H9 (cell line): Measurements from ENCODE around the gene PHF12. TPM values are rescaled to one million over a fixed set of nuclear protein-coding genes. Genes with fewer than 3 reads are reported as not detected.

Experiments used
- DNase-seq: peaks from one replicate; pipeline ENCODE4 v3.0.0-alpha.2; 2017
- H2AFZ ChIP-seq: one replicate; pipeline ENCODE4 v1.6.1; 2013; ENCODE audit warnings: mild to moderate bottlenecking, low read length, control low read depth, moderate library complexity
- H2AK5ac ChIP-seq: 2 replicates; pipeline ENCODE4 v1.6.1; 2013; ENCODE audit warnings: low read length, control low read depth, mixed read lengths; ENCODE audit not compliant: insufficient read length
- H2BK120ac ChIP-seq: one replicate; pipeline ENCODE4 v1.6.1; 2013; ENCODE audit warnings: low read depth, mild to moderate bottlenecking, low read length, control low read depth, inconsistent platforms; ENCODE audit not compliant: poor library complexity, severe bottlenecking
- H2BK12ac ChIP-seq: 2 replicates; pipeline ENCODE4 v1.6.1; 2013; ENCODE audit warnings: low read length, control low read depth, mixed read lengths, low read depth; ENCODE audit not compliant: insufficient read length
- H2BK15ac ChIP-seq: 2 replicates; pipeline ENCODE4 v1.6.1; 2013; ENCODE audit warnings: low read depth, low read length, control low read depth
- H2BK20ac ChIP-seq: one replicate; pipeline ENCODE4 v1.6.1; 2013; ENCODE audit warnings: low read depth, mild to moderate bottlenecking, low read length, control low read depth, inconsistent platforms; ENCODE audit not compliant: poor library complexity, severe bottlenecking
- H2BK5ac ChIP-seq: 2 replicates; pipeline ENCODE4 v1.6.1; 2013; ENCODE audit warnings: low read length, control low read depth, mixed read lengths; ENCODE audit not compliant: insufficient read length
- H3K14ac ChIP-seq: 2 replicates; pipeline ENCODE4 v1.6.1; 2013; ENCODE audit warnings: low read length, control low read depth; ENCODE audit not compliant: insufficient read depth
- H3K18ac ChIP-seq: 2 replicates; pipeline ENCODE4 v1.6.1; 2013; ENCODE audit warnings: low read depth, mild to moderate bottlenecking, mixed read lengths, low read length, control low read depth; ENCODE audit not compliant: insufficient read length
- H3K23ac ChIP-seq: 2 replicates; pipeline ENCODE4 v1.6.1; 2013; ENCODE audit warnings: low read length, control low read depth, mixed read lengths, low read depth; ENCODE audit not compliant: insufficient read length
- H3K23me2 ChIP-seq: 2 replicates; pipeline ENCODE4 v1.6.1; 2013; ENCODE audit warnings: low read depth, mild to moderate bottlenecking, mixed read lengths, low read length, control low read depth; ENCODE audit not compliant: insufficient read length, poor library complexity, severe bottlenecking
- H3K27ac ChIP-seq: 2 replicates; pipeline ENCODE4 v1.5.1; 2013; ENCODE audit warnings: low read length, control low read depth, mixed read lengths, low read depth; ENCODE audit not compliant: insufficient read length
- H3K27me3 ChIP-seq: 2 replicates; pipeline ENCODE4 v1.6.1; 2013; ENCODE audit warnings: low read length, control low read depth, inconsistent platforms; ENCODE audit not compliant: insufficient read depth
- H3K4ac ChIP-seq: 2 replicates; pipeline ENCODE4 v1.6.1; 2013; ENCODE audit warnings: low read depth, mild to moderate bottlenecking, control low read depth, inconsistent platforms, low read length, moderate library complexity
- H3K4me1 ChIP-seq: 2 replicates; pipeline ENCODE4 v1.6.1; 2013; ENCODE audit warnings: low read length, control low read depth, inconsistent platforms; ENCODE audit not compliant: insufficient read depth
- H3K4me2 ChIP-seq: 2 replicates; pipeline ENCODE4 v1.6.1; 2013; ENCODE audit warnings: low read length, control low read depth, mixed read lengths; ENCODE audit not compliant: insufficient read length, insufficient read depth
- H3K56ac ChIP-seq: 2 replicates; pipeline ENCODE4 v1.6.1; 2013; ENCODE audit warnings: low read depth, mild to moderate bottlenecking, mixed read lengths, low read length, control low read depth; ENCODE audit not compliant: insufficient read length
- H3K79me1 ChIP-seq: 2 replicates; pipeline ENCODE4 v1.6.1; 2013; ENCODE audit warnings: low read depth, mild to moderate bottlenecking, moderate library complexity, low read length, control low read depth, inconsistent platforms; ENCODE audit not compliant: insufficient read depth, poor library complexity, severe bottlenecking
- H3K79me2 ChIP-seq: 2 replicates; pipeline ENCODE4 v1.6.1; 2013; ENCODE audit warnings: low read length, control low read depth, inconsistent platforms; ENCODE audit not compliant: insufficient read depth
- H3K9ac ChIP-seq: 2 replicates; pipeline ENCODE4 v1.6.1; 2013; ENCODE audit warnings: low read length, control low read depth, mixed read lengths; ENCODE audit not compliant: insufficient read length; ENCODE audit errors: extremely low read depth
- H3K9me3 ChIP-seq: one replicate; pipeline ENCODE4 v1.6.1; 2013; ENCODE audit warnings: low read depth, low read length, inconsistent platforms; ENCODE audit not compliant: control insufficient read depth
- H3T11ph ChIP-seq: one replicate; pipeline ENCODE4 v1.6.1; 2013; ENCODE audit warnings: mild to moderate bottlenecking, low read length, control low read depth, inconsistent platforms
- H4K20me1 ChIP-seq: one replicate; pipeline ENCODE4 v1.6.1; 2013; ENCODE audit not compliant: control insufficient read depth, insufficient read length, insufficient read depth
- H4K5ac ChIP-seq: 2 replicates; pipeline ENCODE4 v1.6.1; 2013; ENCODE audit warnings: low read depth, mild to moderate bottlenecking, mixed read lengths, low read length, control low read depth; ENCODE audit not compliant: insufficient read length
- H4K8ac ChIP-seq: replicated peaks from 2 replicates; pipeline ENCODE4 v1.6.1; 2013; ENCODE audit warnings: low read length, control low read depth, mixed read lengths, low read depth; ENCODE audit not compliant: insufficient read length
- H4K91ac ChIP-seq: 2 replicates; pipeline ENCODE4 v1.6.1; 2013; ENCODE audit warnings: low read depth, mild to moderate bottlenecking, moderate library complexity, mixed read lengths, low read length, control low read depth; ENCODE audit not compliant: insufficient read length
- H3K27ac Mint-ChIP-seq, 3 experiments: 2 replicates in 2 of 3; 3 replicates in 1 of 3; pipeline ENCODE4 v1.8.0; 2020 to 2021; ENCODE audit warnings: mixed read lengths in 3 of 3, mild to moderate bottlenecking in 1 of 3, moderate library complexity in 1 of 3
- H3K27me3 Mint-ChIP-seq: 2 replicates; pipeline ENCODE4 v1.8.0; 2021; ENCODE audit warnings: low read depth, mild to moderate bottlenecking, moderate library complexity, mixed read lengths
- H3K36me3 Mint-ChIP-seq, 3 experiments: 2 replicates in 2 of 3; 3 replicates in 1 of 3; pipeline ENCODE4 v1.8.0; 2020 to 2021; ENCODE audit warnings: low read depth in 3 of 3, mixed read lengths in 3 of 3; ENCODE audit not compliant: insufficient read depth in 1 of 3
- H3K4me1 Mint-ChIP-seq, 2 experiments: 2 replicates each; pipeline ENCODE4 v1.8.0; 2020; ENCODE audit warnings: mixed read lengths in 2 of 2
- H3K4me3 Mint-ChIP-seq, 2 experiments: 2 replicates in 1 of 2; 3 replicates in 1 of 2; pipeline ENCODE4 v1.8.0; 2020 to 2021; ENCODE audit warnings: mild to moderate bottlenecking in 2 of 2, mixed read lengths in 2 of 2, moderate library complexity in 1 of 2
- H3K9me3 Mint-ChIP-seq, 2 experiments: 2 replicates in 1 of 2; 3 replicates in 1 of 2; pipeline ENCODE4 v1.8.0; 2020; ENCODE audit warnings: mild to moderate bottlenecking in 2 of 2, mixed read lengths in 2 of 2, moderate library complexity in 1 of 2
- WGBS: extraction: QIAGEN DNeasy Blood & Tissue Kit; methylation state at CpG from one replicate; pipeline ENCODE4 v1.1.7; 2013; ENCODE audit warnings: missing lambda C conversion rate, low lambda C conversion rate, mixed read lengths; ENCODE audit not compliant: insufficient read length; ENCODE audit errors: extremely low coverage; 5-methylcytosine and 5-hydroxymethylcytosine counted together
- total RNA-seq: library from RNA; stranded (reverse); gene quantifications from 2 replicates; pipeline ENCODE4 v1.2.1, GENCODE V29; 2021
- TF ChIP-seq, protein P1 (sequence below): fragments of 200-600 bp; sonication (generic); conservative IDR thresholded peaks from 3 replicates; pipeline ENCODE4 v1.8.0; 2021; ENCODE audit warnings: antibody characterized with exemption, mild to moderate bottlenecking

PHF12 gene
- total RNA-seq, 1 experiment from 2014 or later, result 62.1 TPM

DNA sequence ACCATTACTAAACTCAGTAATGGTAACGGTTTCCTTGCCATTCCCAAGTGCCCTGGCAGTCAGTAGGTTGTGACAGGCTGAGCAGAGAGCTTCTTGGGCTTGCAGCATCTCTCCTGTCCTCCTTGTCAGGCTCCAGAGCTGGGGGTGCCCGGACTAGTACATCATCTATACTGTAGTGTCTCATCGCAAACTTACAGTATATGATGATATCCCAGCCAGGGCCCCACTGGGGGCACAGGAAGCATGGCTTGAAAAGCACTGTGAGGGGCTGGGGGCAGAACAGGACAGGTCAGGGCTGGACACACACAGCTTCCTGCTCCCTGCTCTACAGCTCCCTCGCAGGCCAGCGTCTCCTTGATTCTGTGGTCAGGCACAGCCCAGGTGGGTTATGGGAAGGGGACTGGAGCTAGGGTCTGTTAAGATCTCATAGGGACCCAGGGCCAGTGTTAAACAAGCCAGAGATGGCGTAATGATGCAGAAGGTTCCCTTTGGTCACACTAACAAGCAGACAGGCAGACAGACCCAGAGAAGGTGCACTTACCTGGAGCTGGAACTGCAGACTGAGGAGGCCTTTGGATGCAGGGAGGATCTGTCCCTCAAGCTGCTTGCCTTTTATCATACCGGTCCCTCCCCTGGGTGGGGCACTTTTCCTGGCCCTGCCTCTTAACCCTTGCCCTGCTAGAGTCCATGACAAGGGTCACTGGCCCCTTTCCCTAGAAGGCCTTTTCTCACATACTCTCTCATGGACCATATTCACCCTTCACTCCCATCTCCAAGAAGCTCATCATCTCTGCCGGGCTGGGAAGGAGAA lies 89.7 kb downstream of the PHF12 start:
- peak overlapping the region in 2 of 3 experiments; percentile 40 to 64; a peak in 3 of 7 replicates for H3K27ac Mint-ChIP-seq
- TF ChIP-seq, protein P1, sequence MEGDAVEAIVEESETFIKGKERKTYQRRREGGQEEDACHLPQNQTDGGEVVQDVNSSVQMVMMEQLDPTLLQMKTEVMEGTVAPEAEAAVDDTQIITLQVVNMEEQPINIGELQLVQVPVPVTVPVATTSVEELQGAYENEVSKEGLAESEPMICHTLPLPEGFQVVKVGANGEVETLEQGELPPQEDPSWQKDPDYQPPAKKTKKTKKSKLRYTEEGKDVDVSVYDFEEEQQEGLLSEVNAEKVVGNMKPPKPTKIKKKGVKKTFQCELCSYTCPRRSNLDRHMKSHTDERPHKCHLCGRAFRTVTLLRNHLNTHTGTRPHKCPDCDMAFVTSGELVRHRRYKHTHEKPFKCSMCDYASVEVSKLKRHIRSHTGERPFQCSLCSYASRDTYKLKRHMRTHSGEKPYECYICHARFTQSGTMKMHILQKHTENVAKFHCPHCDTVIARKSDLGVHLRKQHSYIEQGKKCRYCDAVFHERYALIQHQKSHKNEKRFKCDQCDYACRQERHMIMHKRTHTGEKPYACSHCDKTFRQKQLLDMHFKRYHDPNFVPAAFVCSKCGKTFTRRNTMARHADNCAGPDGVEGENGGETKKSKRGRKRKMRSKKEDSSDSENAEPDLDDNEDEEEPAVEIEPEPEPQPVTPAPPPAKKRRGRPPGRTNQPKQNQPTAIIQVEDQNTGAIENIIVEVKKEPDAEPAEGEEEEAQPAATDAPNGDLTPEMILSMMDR, result no peak

More for the DNA sequence above, 89.7 kb downstream of the PHF12 start:
- no peak overlapping the region for H3T11ph ChIP-seq
- H2AK5ac ChIP-seq, result no peak overlapping the region
- H2BK12ac ChIP-seq, result no peak overlapping the region
- peaks cover 3% of the 10 kb centered on the region for H3K23me2 ChIP-seq
- no peaks in the 10 kb centered on the region for H3K27me3 ChIP-seq
- no peak overlapping the region for H4K5ac ChIP-seq
- no peaks in the 10 kb centered on the region for H4K20me1 ChIP-seq
- H2BK20ac ChIP-seq, result no peak overlapping the region
- no peaks in the 10 kb centered on the region for H3K79me1 ChIP-seq
- no peaks in the 10 kb centered on the region; the same call in 1 of the 2 replicates for H3K27me3 Mint-ChIP-seq
- H2BK5ac ChIP-seq, result no peak overlapping the region
- no CpG with 5 or more reads among the region's 8 CpGs for WGBS
- H3K9ac ChIP-seq, result no peak overlapping the region
- no peak overlapping the region for H3K18ac ChIP-seq
- no peak overlapping the region for H3K4me2 ChIP-seq
- H3K4me3 Mint-ChIP-seq, result peak overlapping the region; percentile 17 to 30; a peak in 2 of 5 replicates
- H3K4me1 ChIP-seq, result no peaks in the 10 kb centered on the region; the same call in 1 of the 2 replicates
- H3K9me3 Mint-ChIP-seq, result no peaks in the 10 kb centered on the region
- H2BK120ac ChIP-seq, result no peak overlapping the region
- H4K8ac ChIP-seq, result no peak overlapping the region
- H3K56ac ChIP-seq, result no peak overlapping the region
- no peak overlapping the region for H3K14ac ChIP-seq
- H3K27ac ChIP-seq, result no peak overlapping the region
- no peak overlapping the region for H2BK15ac ChIP-seq
- peaks cover 14 to 21% of the 10 kb centered on the region in 2 experiments for H3K4me1 Mint-ChIP-seq
- DNase-seq, result peak; percentile 67
- H3K4ac ChIP-seq, result no peak overlapping the region
- no peaks in the 10 kb centered on the region for H3K9me3 ChIP-seq
- no peaks in the 10 kb centered on the region for H3K79me2 ChIP-seq
- H2AFZ ChIP-seq, result no peak overlapping the region
- H3K36me3 Mint-ChIP-seq, result peaks cover 24 to 39% (median 38%) of the 10 kb centered on the region in 3 experiments
- no peak overlapping the region for H3K23ac ChIP-seq
- H4K91ac ChIP-seq, result no peak overlapping the region
